H9 (cell line): ENCODE results near the gene CDKN3. TPM values are rescaled to one million over a fixed set of nuclear protein-coding genes. Genes with fewer than 3 reads are reported as not detected.

ENCODE experiments used
- DNase-seq: peaks from one replicate; pipeline ENCODE4 v3.0.0-alpha.2; 2017
- H2AFZ ChIP-seq: one replicate; pipeline ENCODE4 v1.6.1; 2013; ENCODE audit warnings: mild to moderate bottlenecking, low read length, control low read depth, moderate library complexity
- H2AK5ac ChIP-seq: 2 replicates; pipeline ENCODE4 v1.6.1; 2013; ENCODE audit warnings: low read length, control low read depth, mixed read lengths; ENCODE audit not compliant: insufficient read length
- H2BK120ac ChIP-seq: one replicate; pipeline ENCODE4 v1.6.1; 2013; ENCODE audit warnings: low read depth, mild to moderate bottlenecking, low read length, control low read depth, inconsistent platforms; ENCODE audit not compliant: poor library complexity, severe bottlenecking
- H2BK12ac ChIP-seq: 2 replicates; pipeline ENCODE4 v1.6.1; 2013; ENCODE audit warnings: low read length, control low read depth, mixed read lengths, low read depth; ENCODE audit not compliant: insufficient read length
- H2BK15ac ChIP-seq: 2 replicates; pipeline ENCODE4 v1.6.1; 2013; ENCODE audit warnings: low read depth, low read length, control low read depth
- H2BK20ac ChIP-seq: one replicate; pipeline ENCODE4 v1.6.1; 2013; ENCODE audit warnings: low read depth, mild to moderate bottlenecking, low read length, control low read depth, inconsistent platforms; ENCODE audit not compliant: poor library complexity, severe bottlenecking
- H2BK5ac ChIP-seq: 2 replicates; pipeline ENCODE4 v1.6.1; 2013; ENCODE audit warnings: low read length, control low read depth, mixed read lengths; ENCODE audit not compliant: insufficient read length
- H3K14ac ChIP-seq: 2 replicates; pipeline ENCODE4 v1.6.1; 2013; ENCODE audit warnings: low read length, control low read depth; ENCODE audit not compliant: insufficient read depth
- H3K18ac ChIP-seq: 2 replicates; pipeline ENCODE4 v1.6.1; 2013; ENCODE audit warnings: low read depth, mild to moderate bottlenecking, mixed read lengths, low read length, control low read depth; ENCODE audit not compliant: insufficient read length
- H3K23ac ChIP-seq: 2 replicates; pipeline ENCODE4 v1.6.1; 2013; ENCODE audit warnings: low read length, control low read depth, mixed read lengths, low read depth; ENCODE audit not compliant: insufficient read length
- H3K23me2 ChIP-seq: 2 replicates; pipeline ENCODE4 v1.6.1; 2013; ENCODE audit warnings: low read depth, mild to moderate bottlenecking, mixed read lengths, low read length, control low read depth; ENCODE audit not compliant: insufficient read length, poor library complexity, severe bottlenecking
- H3K27ac ChIP-seq: 2 replicates; pipeline ENCODE4 v1.5.1; 2013; ENCODE audit warnings: low read length, control low read depth, mixed read lengths, low read depth; ENCODE audit not compliant: insufficient read length
- H3K27me3 ChIP-seq: 2 replicates; pipeline ENCODE4 v1.6.1; 2013; ENCODE audit warnings: low read length, control low read depth, inconsistent platforms; ENCODE audit not compliant: insufficient read depth
- H3K4ac ChIP-seq: 2 replicates; pipeline ENCODE4 v1.6.1; 2013; ENCODE audit warnings: low read depth, mild to moderate bottlenecking, control low read depth, inconsistent platforms, low read length, moderate library complexity
- H3K4me1 ChIP-seq: 2 replicates; pipeline ENCODE4 v1.6.1; 2013; ENCODE audit warnings: low read length, control low read depth, inconsistent platforms; ENCODE audit not compliant: insufficient read depth
- H3K4me2 ChIP-seq: 2 replicates; pipeline ENCODE4 v1.6.1; 2013; ENCODE audit warnings: low read length, control low read depth, mixed read lengths; ENCODE audit not compliant: insufficient read length, insufficient read depth
- H3K56ac ChIP-seq: 2 replicates; pipeline ENCODE4 v1.6.1; 2013; ENCODE audit warnings: low read depth, mild to moderate bottlenecking, mixed read lengths, low read length, control low read depth; ENCODE audit not compliant: insufficient read length
- H3K79me1 ChIP-seq: 2 replicates; pipeline ENCODE4 v1.6.1; 2013; ENCODE audit warnings: low read depth, mild to moderate bottlenecking, moderate library complexity, low read length, control low read depth, inconsistent platforms; ENCODE audit not compliant: insufficient read depth, poor library complexity, severe bottlenecking
- H3K79me2 ChIP-seq: 2 replicates; pipeline ENCODE4 v1.6.1; 2013; ENCODE audit warnings: low read length, control low read depth, inconsistent platforms; ENCODE audit not compliant: insufficient read depth
- H3K9ac ChIP-seq: 2 replicates; pipeline ENCODE4 v1.6.1; 2013; ENCODE audit warnings: low read length, control low read depth, mixed read lengths; ENCODE audit not compliant: insufficient read length; ENCODE audit errors: extremely low read depth
- H3K9me3 ChIP-seq: one replicate; pipeline ENCODE4 v1.6.1; 2013; ENCODE audit warnings: low read depth, low read length, inconsistent platforms; ENCODE audit not compliant: control insufficient read depth
- H3T11ph ChIP-seq: one replicate; pipeline ENCODE4 v1.6.1; 2013; ENCODE audit warnings: mild to moderate bottlenecking, low read length, control low read depth, inconsistent platforms
- H4K20me1 ChIP-seq: one replicate; pipeline ENCODE4 v1.6.1; 2013; ENCODE audit not compliant: control insufficient read depth, insufficient read length, insufficient read depth
- H4K5ac ChIP-seq: 2 replicates; pipeline ENCODE4 v1.6.1; 2013; ENCODE audit warnings: low read depth, mild to moderate bottlenecking, mixed read lengths, low read length, control low read depth; ENCODE audit not compliant: insufficient read length
- H4K8ac ChIP-seq: replicated peaks from 2 replicates; pipeline ENCODE4 v1.6.1; 2013; ENCODE audit warnings: low read length, control low read depth, mixed read lengths, low read depth; ENCODE audit not compliant: insufficient read length
- H4K91ac ChIP-seq: 2 replicates; pipeline ENCODE4 v1.6.1; 2013; ENCODE audit warnings: low read depth, mild to moderate bottlenecking, moderate library complexity, mixed read lengths, low read length, control low read depth; ENCODE audit not compliant: insufficient read length
- H3K27ac Mint-ChIP-seq, 3 experiments: 2 replicates in 2 of 3; 3 replicates in 1 of 3; pipeline ENCODE4 v1.8.0; 2020 to 2021; ENCODE audit warnings: mixed read lengths in 3 of 3, mild to moderate bottlenecking in 1 of 3, moderate library complexity in 1 of 3
- H3K27me3 Mint-ChIP-seq: 2 replicates; pipeline ENCODE4 v1.8.0; 2021; ENCODE audit warnings: low read depth, mild to moderate bottlenecking, moderate library complexity, mixed read lengths
- H3K36me3 Mint-ChIP-seq, 3 experiments: 2 replicates in 2 of 3; 3 replicates in 1 of 3; pipeline ENCODE4 v1.8.0; 2020 to 2021; ENCODE audit warnings: low read depth in 3 of 3, mixed read lengths in 3 of 3; ENCODE audit not compliant: insufficient read depth in 1 of 3
- H3K4me1 Mint-ChIP-seq, 2 experiments: 2 replicates each; pipeline ENCODE4 v1.8.0; 2020; ENCODE audit warnings: mixed read lengths in 2 of 2
- H3K4me3 Mint-ChIP-seq, 2 experiments: 2 replicates in 1 of 2; 3 replicates in 1 of 2; pipeline ENCODE4 v1.8.0; 2020 to 2021; ENCODE audit warnings: mild to moderate bottlenecking in 2 of 2, mixed read lengths in 2 of 2, moderate library complexity in 1 of 2
- H3K9me3 Mint-ChIP-seq, 2 experiments: 2 replicates in 1 of 2; 3 replicates in 1 of 2; pipeline ENCODE4 v1.8.0; 2020; ENCODE audit warnings: mild to moderate bottlenecking in 2 of 2, mixed read lengths in 2 of 2, moderate library complexity in 1 of 2
- WGBS: extraction: QIAGEN DNeasy Blood & Tissue Kit; methylation state at CpG from one replicate; pipeline ENCODE4 v1.1.7; 2013; ENCODE audit warnings: missing lambda C conversion rate, low lambda C conversion rate, mixed read lengths; ENCODE audit not compliant: insufficient read length; ENCODE audit errors: extremely low coverage; 5-methylcytosine and 5-hydroxymethylcytosine counted together
- total RNA-seq: library from RNA; stranded (reverse); gene quantifications from 2 replicates; pipeline ENCODE4 v1.2.1, GENCODE V29; 2021
- TF ChIP-seq, protein P1 (sequence below): fragments of 200-600 bp; sonication (generic); conservative IDR thresholded peaks from 3 replicates; pipeline ENCODE4 v1.8.0; 2021; ENCODE audit warnings: antibody characterized with exemption, mild to moderate bottlenecking

CDKN3 gene
- total RNA-seq, 1 experiment from 2014 or later: 45.9 TPM

GRCh38 chr14:54353694-54354093, 43.1 kb upstream of the CDKN3 start:
- Mint-ChIP-seq H3K36me3 (peaks cover 6 to 20% (median 15%) of the 10 kb centered on the region in 3 experiments), H3K27me3 (peaks cover 3% of the 10 kb centered on the region), H3K4me1 (peaks cover 3 to 12% of the 10 kb centered on the region in 2 experiments), H3K4me3 (no peak overlapping the region), H3K9me3 (peaks cover 14 to 16% of the 10 kb centered on the region in 2 experiments), H3K27ac (no peak overlapping the region)
- no CpG with 5 or more reads among the region's 2 CpGs for WGBS
- no peaks in the 10 kb centered on the region for H3K27me3 ChIP-seq
- H3K4ac ChIP-seq: no peak overlapping the region
- no peak overlapping the region for H3T11ph ChIP-seq
- no peak overlapping the region for H2BK20ac ChIP-seq
- no peak overlapping the region for H2BK12ac ChIP-seq
- H3K9me3 ChIP-seq: peaks cover 13% of the 10 kb centered on the region
- H3K56ac ChIP-seq: no peak overlapping the region
- H4K20me1 ChIP-seq: no peaks in the 10 kb centered on the region
- peaks cover 5% of the 10 kb centered on the region; the same call in 1 of the 2 replicates for H3K4me1 ChIP-seq
- no peak overlapping the region for H2BK120ac ChIP-seq
- H3K23ac ChIP-seq: no peak overlapping the region
- DNase-seq: no peak
- no peaks in the 10 kb centered on the region for H3K79me1 ChIP-seq
- TF ChIP-seq, protein P1, sequence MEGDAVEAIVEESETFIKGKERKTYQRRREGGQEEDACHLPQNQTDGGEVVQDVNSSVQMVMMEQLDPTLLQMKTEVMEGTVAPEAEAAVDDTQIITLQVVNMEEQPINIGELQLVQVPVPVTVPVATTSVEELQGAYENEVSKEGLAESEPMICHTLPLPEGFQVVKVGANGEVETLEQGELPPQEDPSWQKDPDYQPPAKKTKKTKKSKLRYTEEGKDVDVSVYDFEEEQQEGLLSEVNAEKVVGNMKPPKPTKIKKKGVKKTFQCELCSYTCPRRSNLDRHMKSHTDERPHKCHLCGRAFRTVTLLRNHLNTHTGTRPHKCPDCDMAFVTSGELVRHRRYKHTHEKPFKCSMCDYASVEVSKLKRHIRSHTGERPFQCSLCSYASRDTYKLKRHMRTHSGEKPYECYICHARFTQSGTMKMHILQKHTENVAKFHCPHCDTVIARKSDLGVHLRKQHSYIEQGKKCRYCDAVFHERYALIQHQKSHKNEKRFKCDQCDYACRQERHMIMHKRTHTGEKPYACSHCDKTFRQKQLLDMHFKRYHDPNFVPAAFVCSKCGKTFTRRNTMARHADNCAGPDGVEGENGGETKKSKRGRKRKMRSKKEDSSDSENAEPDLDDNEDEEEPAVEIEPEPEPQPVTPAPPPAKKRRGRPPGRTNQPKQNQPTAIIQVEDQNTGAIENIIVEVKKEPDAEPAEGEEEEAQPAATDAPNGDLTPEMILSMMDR: no peak
- no peak overlapping the region for H2AK5ac ChIP-seq
- no peak overlapping the region for H3K4me2 ChIP-seq
- H3K27ac ChIP-seq: no peak overlapping the region
- no peak overlapping the region for H3K9ac ChIP-seq
- no peak overlapping the region for H2AFZ ChIP-seq
- no peak overlapping the region for H4K91ac ChIP-seq
- no peaks in the 10 kb centered on the region for H3K79me2 ChIP-seq
- H4K8ac ChIP-seq: no peak overlapping the region
- no peak overlapping the region for H2BK5ac ChIP-seq
- no peaks in the 10 kb centered on the region for H3K23me2 ChIP-seq
- H2BK15ac ChIP-seq: no peak overlapping the region
- H4K5ac ChIP-seq: no peak overlapping the region
- H3K14ac ChIP-seq: no peak overlapping the region
- H3K18ac ChIP-seq: no peak overlapping the region
